ENCODE data around the gene PTX4.

The PTX4 gene

GRCh38 chr16:1477033-1477432, 11.7 kb downstream of the PTX4 start:
- TF ChIP-seq CTCF (IDR thresholded peaks at IDR 0.05; ENCODE audit: borderline replicate concordance, extremely low read depth, low read length, poor library complexity, severe bottlenecking): no peak
- TF ChIP-seq EZH2 (IDR thresholded peaks at IDR 0.05; ENCODE audit: borderline replicate concordance, low read depth, low read length, severe bottlenecking): no peak
- ATAC-seq (ENCODE audit: insufficient read depth, low read depth): no peak
- peaks cover 25% of the 10 kb centered on the region for H3K4me1 ChIP-seq (ENCODE audit: insufficient read depth, low read length)

GRCh38 chr16:1475552-1476114, 13.1 kb downstream of the PTX4 start:
- Histone ChIP-seq H3K27ac (ENCODE audit: low read length) (peak overlapping the region; percentile 96), H4K20me1 (ENCODE audit: insufficient read depth, low read length) (peaks cover 13% of the 10 kb centered on the region; the same call in 1 of the 2 replicates), H3K4me3 (ENCODE audit: low read depth in 1 of 2, low read length in 2 of 2) (peak overlapping the region; percentile 94 to 97), H2AFZ (ENCODE audit: low read depth, low read length) (peak overlapping the region; percentile 84), H3K4me1 (ENCODE audit: insufficient read depth, low read length) (peaks cover 36% of the 10 kb centered on the region), H3K27me3 (ENCODE audit: insufficient read depth, low read length, poor library complexity) (no peaks in the 10 kb centered on the region), H3K4me2 (ENCODE audit: insufficient read depth, low read length) (peak overlapping the region; percentile 81), H3K9me3 (ENCODE audit: insufficient read depth, low read length, severe bottlenecking) (no peaks in the 10 kb centered on the region), H3K36me3 (ENCODE audit: insufficient read depth, low read length) (peaks cover 6% of the 10 kb centered on the region; the same call in 1 of the 2 replicates), H3K9ac (ENCODE audit: low read depth, low read length) (peak overlapping the region; percentile 100), H3K79me2 (ENCODE audit: insufficient read depth, low read length) (peaks cover 52% of the 10 kb centered on the region)
- no peak for ATAC-seq (ENCODE audit: insufficient read depth, low read depth)
- no peak for TF ChIP-seq CTCF (IDR thresholded peaks at IDR 0.05; ENCODE audit: borderline replicate concordance, extremely low read depth, low read length, poor library complexity, severe bottlenecking)
- DNase-seq: no peak

More at GRCh38 chr16:1477033-1477432, 11.7 kb downstream of the PTX4 start:
- Histone ChIP-seq H3K27ac (ENCODE audit: low read length) (no peak overlapping the region), H4K20me1 (ENCODE audit: insufficient read depth, low read length) (no peaks in the 10 kb centered on the region), H3K9ac (ENCODE audit: low read depth, low read length) (no peak overlapping the region), H3K9me3 (ENCODE audit: insufficient read depth, low read length, severe bottlenecking) (no peaks in the 10 kb centered on the region), H3K4me2 (ENCODE audit: insufficient read depth, low read length) (no peak overlapping the region), H3K79me2 (ENCODE audit: insufficient read depth, low read length) (peaks cover 38% of the 10 kb centered on the region), H3K27me3 (ENCODE audit: insufficient read depth, low read length, poor library complexity) (no peaks in the 10 kb centered on the region), H3K36me3 (ENCODE audit: insufficient read depth, low read length) (no peaks in the 10 kb centered on the region; the same call in 1 of the 2 replicates), H2AFZ (ENCODE audit: low read depth, low read length) (no peak overlapping the region), H3K4me3 (ENCODE audit: low read depth in 1 of 2, low read length in 2 of 2) (no peak overlapping the region)
- no peak for DNase-seq

- Histone ChIP-seq H3K79me2 (ENCODE audit: insufficient read depth, low read length) (peaks cover 58% of the 10 kb centered on the region), H3K4me2 (ENCODE audit: insufficient read depth, low read length) (peak within 1 kb of the TSS; percentile 81), H3K9me3 (ENCODE audit: insufficient read depth, low read length, severe bottlenecking) (no peaks in the 10 kb centered on the region), H4K20me1 (ENCODE audit: insufficient read depth, low read length) (peaks cover 20% of the 10 kb centered on the region), H3K4me1 (ENCODE audit: insufficient read depth, low read length) (peaks cover 36% of the 10 kb centered on the region), H3K27ac (ENCODE audit: low read length) (peak within 1 kb of the TSS; percentile 96), H3K9ac (ENCODE audit: low read depth, low read length) (peak within 1 kb of the TSS; percentile 100), H3K4me3 (ENCODE audit: low read depth in 1 of 2, low read length in 2 of 2) (peak within 1 kb of the TSS; percentile 94 to 97), H3K27me3 (ENCODE audit: insufficient read depth, low read length, poor library complexity) (no peaks in the 10 kb centered on the region), H2AFZ (ENCODE audit: low read depth, low read length) (peak within 1 kb of the TSS; percentile 84), H3K36me3 (ENCODE audit: insufficient read depth, low read length) (peaks cover 6% of the 10 kb centered on the region; the same call in 1 of the 2 replicates)
- TF ChIP-seq CTCF (IDR thresholded peaks at IDR 0.05; ENCODE audit: borderline replicate concordance, extremely low read depth, low read length, poor library complexity, severe bottlenecking): no peak
- no peak for TF ChIP-seq EZH2 (IDR thresholded peaks at IDR 0.05; ENCODE audit: borderline replicate concordance, low read depth, low read length, severe bottlenecking)
- DNase-seq (peak; percentile 88), ATAC-seq (ENCODE audit: insufficient read depth, low read depth) (peak; percentile 88)
Observed at GRCh38 chr16:1474796-1475551, 13.8 kb downstream of the PTX4 start, which contains the start of gene CLCN7. Gene CLCN7 (minus strand): TSS chr16:1475028. CDS start chr16:1474974, 54 bp downstream.

Measured in DND-41 (cell line).